MM.1S (cell line): Measurements from ENCODE around the gene CRISP1.

Experiments used
- DNase-seq: peaks from one replicate; pipeline ENCODE4 v3.0.0-alpha.2; 2015
- H2AFZ ChIP-seq: fragments of 300-600 bp; sonication (generic); 2 replicates; pipeline ENCODE4 v1.6.0; 2016; ENCODE audit warnings: antibody characterized with exemption, low read length
- H3F3A ChIP-seq: fragments of 300-600 bp; sonication (generic); 2 replicates; pipeline ENCODE4 v1.6.1; 2016; ENCODE audit warnings: mild to moderate bottlenecking, antibody characterized with exemption, low read length, moderate library complexity, mixed read lengths; ENCODE audit not compliant: insufficient read depth
- H3K27ac ChIP-seq: fragments of 300-600 bp; sonication (generic); 2 replicates; pipeline ENCODE4 v1.5.1; 2016; ENCODE audit warnings: mild to moderate bottlenecking, low read length
- H3K27me3 ChIP-seq: fragments of 300-600 bp; sonication (generic); replicated peaks from 2 replicates; pipeline ENCODE4 v1.6.0; 2016; ENCODE audit warnings: low read length; ENCODE audit not compliant: insufficient read depth
- H3K36me3 ChIP-seq: fragments of 300-600 bp; sonication (generic); replicated peaks from 2 replicates; pipeline ENCODE4 v1.6.1; 2016; ENCODE audit warnings: mild to moderate bottlenecking, low read length, mixed read lengths; ENCODE audit not compliant: insufficient read depth
- H3K4me1 ChIP-seq: fragments of 300-600 bp; sonication (generic); 2 replicates; pipeline ENCODE4 v1.6.1; 2016; ENCODE audit warnings: low read length, mixed read lengths
- H3K4me2 ChIP-seq: fragments of 300-600 bp; sonication (generic); 2 replicates; pipeline ENCODE4 v1.6.0; 2016; ENCODE audit warnings: low read depth, low read length
- H3K4me3 ChIP-seq: fragments of 300-600 bp; sonication (generic); 2 replicates; pipeline ENCODE4 v1.5.1; 2016; ENCODE audit warnings: low read length, mixed read lengths
- H3K79me2 ChIP-seq: fragments of 300-600 bp; sonication (generic); 2 replicates; pipeline ENCODE4 v1.6.1; 2016; ENCODE audit warnings: mixed run types, low read length, mixed read lengths
- H3K9ac ChIP-seq: fragments of 300-600 bp; sonication (generic); 2 replicates; pipeline ENCODE4 v1.6.1; 2016; ENCODE audit warnings: low read length, mixed read lengths
- H3K9me2 ChIP-seq: fragments of 300-600 bp; sonication (generic); replicated peaks from 2 replicates; pipeline ENCODE4 v1.6.1; 2016; ENCODE audit warnings: mild to moderate bottlenecking, low read length, mixed read lengths; ENCODE audit not compliant: insufficient read depth
- H3K9me3 ChIP-seq: fragments of 300-600 bp; sonication (generic); replicated peaks from 2 replicates; pipeline ENCODE4 v1.6.1; 2016; ENCODE audit warnings: mild to moderate bottlenecking, low read length, mixed read lengths; ENCODE audit not compliant: insufficient read depth
- H4K20me1 ChIP-seq: fragments of 300-600 bp; sonication (generic); 2 replicates; pipeline ENCODE4 v1.6.1; 2016; ENCODE audit warnings: mild to moderate bottlenecking, low read length, moderate library complexity, mixed read lengths; ENCODE audit not compliant: insufficient read depth
- EZH2 ChIP-seq: fragments of 300-600 bp; sonication (generic); optimal IDR thresholded peaks from 2 replicates; pipeline ENCODE3; 2017; ENCODE audit warnings: low read depth, mild to moderate bottlenecking, antibody characterized with exemption, low read length, mixed read lengths
- EZH2phosphoT487 ChIP-seq: fragments of 300-600 bp; sonication (generic); IDR thresholded peaks from 2 replicates; pipeline ENCODE4 v1.6.1; 2018; ENCODE audit warnings: antibody characterized with exemption, low read length
- TF ChIP-seq, protein P1 (sequence below): fragments of 300-600 bp; sonication (generic); IDR thresholded peaks from 2 replicates; pipeline ENCODE4 v1.5.1; 2016; ENCODE audit warnings: antibody characterized with exemption, low read length, mixed read lengths

Gene CRISP1

DNA sequence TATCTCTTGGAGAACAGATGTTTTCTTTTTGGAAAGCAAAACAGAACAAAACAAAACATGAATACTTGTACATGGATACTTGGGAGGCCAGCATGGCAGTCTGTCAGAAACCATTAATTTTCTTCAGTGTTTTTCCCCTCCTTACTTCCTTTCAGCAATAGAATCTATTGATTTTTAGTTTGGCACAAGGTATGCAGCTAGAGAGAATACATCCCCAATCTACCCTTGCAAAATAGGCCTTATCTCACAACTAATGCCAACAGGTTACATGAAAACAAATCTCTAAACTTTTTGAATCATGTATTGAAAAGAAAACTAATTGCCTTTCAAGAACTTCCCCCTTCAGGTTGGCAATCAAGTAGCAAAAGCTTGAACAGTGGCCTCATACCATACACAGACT is 82.1 kb downstream of the CRISP1 start:
- H3F3A ChIP-seq, result no peaks in the 10 kb centered on the region
- H3K9ac ChIP-seq, result no peak overlapping the region
- no peaks in the 10 kb centered on the region for H3K27me3 ChIP-seq
- H3K9me3 ChIP-seq, result no peaks in the 10 kb centered on the region
- DNase-seq, result no peak
- no peak overlapping the region for H3K4me3 ChIP-seq
- H3K36me3 ChIP-seq, result no peaks in the 10 kb centered on the region
- no peak overlapping the region for H3K4me2 ChIP-seq
- no peaks in the 10 kb centered on the region for H4K20me1 ChIP-seq
- H3K9me2 ChIP-seq, result no peaks in the 10 kb centered on the region
- H3K79me2 ChIP-seq, result no peaks in the 10 kb centered on the region
- H3K27ac ChIP-seq, result no peak overlapping the region
- no peak overlapping the region for H2AFZ ChIP-seq
- H3K4me1 ChIP-seq, result no peaks in the 10 kb centered on the region
- no peak for TF ChIP-seq EZH2phosphoT487
- no peak for TF ChIP-seq EZH2
- TF ChIP-seq, protein P1, sequence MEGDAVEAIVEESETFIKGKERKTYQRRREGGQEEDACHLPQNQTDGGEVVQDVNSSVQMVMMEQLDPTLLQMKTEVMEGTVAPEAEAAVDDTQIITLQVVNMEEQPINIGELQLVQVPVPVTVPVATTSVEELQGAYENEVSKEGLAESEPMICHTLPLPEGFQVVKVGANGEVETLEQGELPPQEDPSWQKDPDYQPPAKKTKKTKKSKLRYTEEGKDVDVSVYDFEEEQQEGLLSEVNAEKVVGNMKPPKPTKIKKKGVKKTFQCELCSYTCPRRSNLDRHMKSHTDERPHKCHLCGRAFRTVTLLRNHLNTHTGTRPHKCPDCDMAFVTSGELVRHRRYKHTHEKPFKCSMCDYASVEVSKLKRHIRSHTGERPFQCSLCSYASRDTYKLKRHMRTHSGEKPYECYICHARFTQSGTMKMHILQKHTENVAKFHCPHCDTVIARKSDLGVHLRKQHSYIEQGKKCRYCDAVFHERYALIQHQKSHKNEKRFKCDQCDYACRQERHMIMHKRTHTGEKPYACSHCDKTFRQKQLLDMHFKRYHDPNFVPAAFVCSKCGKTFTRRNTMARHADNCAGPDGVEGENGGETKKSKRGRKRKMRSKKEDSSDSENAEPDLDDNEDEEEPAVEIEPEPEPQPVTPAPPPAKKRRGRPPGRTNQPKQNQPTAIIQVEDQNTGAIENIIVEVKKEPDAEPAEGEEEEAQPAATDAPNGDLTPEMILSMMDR, result no peak
